Smooth muscle cell of bladder (primary cell): ENCODE data around the gene TEKT2. TPM values are rescaled to one million over a fixed set of nuclear protein-coding genes. Genes with fewer than 3 reads are reported as not detected.

Experiments used
- total RNA-seq: library from RNA; depleted of rRNA; stranded (reverse); fragments of >200 nt; gene quantifications from 2 replicates; pipeline ENCODE4 v1.2.3, GENCODE V29; 2014

Gene TEKT2
- total RNA-seq: 0.09 and 0.14 TPM in 2 replicates

GRCh38 chr1:36083635-36084496 is at the start of gene TEKT2:
Gene TEKT2, plus strand, starts transcription at chr1:36084094. Its CDS starts 828 bp downstream, at chr1:36084922.

GRCh38 chr1:36088577-36089392 is 4.9 kb downstream of the TEKT2 start, which contains the start of gene ADPRS:
Gene ADPRS, plus strand, starts transcription at chr1:36088892. Its CDS starts 13 bp downstream, at chr1:36088905.

GRCh38 chr1:36125129-36125991 is 41.5 kb downstream of the TEKT2 start, which contains the start of gene COL8A2:
Gene COL8A2, minus strand, starts transcription at chr1:36125222. Its CDS starts 24,980 bp downstream, at chr1:36100242.

Other genes with a start within 250 kb of the TEKT2 start
- 6.3 and 9.0 TPM in 2 replicates for gene AGO1, start 200.9 kb upstream of the TEKT2 start, total RNA-seq
- gene AGO3, start 153.0 kb upstream of the TEKT2 start, total RNA-seq: 10.1 and 13.7 TPM in 2 replicates
- 20.6 and 29.3 TPM in 2 replicates for gene ADPRS, start 4.8 kb downstream of the TEKT2 start, total RNA-seq
- 2.0 and 4.5 TPM in 2 replicates for gene COL8A2, start 41.1 kb downstream of the TEKT2 start, total RNA-seq
- gene TRAPPC3, start 65.4 kb downstream of the TEKT2 start, total RNA-seq: 65.6 and 80.9 TPM in 2 replicates
- 42.5 and 58.4 TPM in 2 replicates for gene MAP7D1, start 72.1 kb downstream of the TEKT2 start, total RNA-seq
- 68.1 and 83.3 TPM in 2 replicates for gene THRAP3, start 140.3 kb downstream of the TEKT2 start, total RNA-seq
- gene SH3D21, start 222.3 kb downstream of the TEKT2 start, total RNA-seq: 1.8 and 5.0 TPM in 2 replicates
- 116 and 133 TPM in 2 replicates for gene EVA1B, start 239.6 kb downstream of the TEKT2 start, total RNA-seq